D341Med (cell line): ENCODE data around the gene TLDC2.
"Not testable (repeated sequence)": the region's sequence is repeated elsewhere in the genome, so short reads cannot be mapped to it uniquely, and the experiment has no call there.

Source experiments
- DNase-seq: peaks from one replicate; pipeline ENCODE4 v3.0.0; 2012; ENCODE audit warnings: low spot score

The TLDC2 gene

GRCh38 chr20:36916199-36916598, 40.3 kb downstream of the TLDC2 start:
- DNase-seq = no peak

GRCh38 chr20:36917240-36917639, 41.3 kb downstream of the TLDC2 start:
- DNase-seq = no peak

GRCh38 chr20:36917943-36918342, 42.0 kb downstream of the TLDC2 start:
- no peak for DNase-seq

- peak; percentile 63 for DNase-seq
These were observed 43.9 kb downstream of the TLDC2 start for GRCh38 chr20:36919715-36920333.

- DNase-seq = no peak
These were observed 44.4 kb downstream of the TLDC2 start for GRCh38 chr20:36920334-36920730.

DNA sequence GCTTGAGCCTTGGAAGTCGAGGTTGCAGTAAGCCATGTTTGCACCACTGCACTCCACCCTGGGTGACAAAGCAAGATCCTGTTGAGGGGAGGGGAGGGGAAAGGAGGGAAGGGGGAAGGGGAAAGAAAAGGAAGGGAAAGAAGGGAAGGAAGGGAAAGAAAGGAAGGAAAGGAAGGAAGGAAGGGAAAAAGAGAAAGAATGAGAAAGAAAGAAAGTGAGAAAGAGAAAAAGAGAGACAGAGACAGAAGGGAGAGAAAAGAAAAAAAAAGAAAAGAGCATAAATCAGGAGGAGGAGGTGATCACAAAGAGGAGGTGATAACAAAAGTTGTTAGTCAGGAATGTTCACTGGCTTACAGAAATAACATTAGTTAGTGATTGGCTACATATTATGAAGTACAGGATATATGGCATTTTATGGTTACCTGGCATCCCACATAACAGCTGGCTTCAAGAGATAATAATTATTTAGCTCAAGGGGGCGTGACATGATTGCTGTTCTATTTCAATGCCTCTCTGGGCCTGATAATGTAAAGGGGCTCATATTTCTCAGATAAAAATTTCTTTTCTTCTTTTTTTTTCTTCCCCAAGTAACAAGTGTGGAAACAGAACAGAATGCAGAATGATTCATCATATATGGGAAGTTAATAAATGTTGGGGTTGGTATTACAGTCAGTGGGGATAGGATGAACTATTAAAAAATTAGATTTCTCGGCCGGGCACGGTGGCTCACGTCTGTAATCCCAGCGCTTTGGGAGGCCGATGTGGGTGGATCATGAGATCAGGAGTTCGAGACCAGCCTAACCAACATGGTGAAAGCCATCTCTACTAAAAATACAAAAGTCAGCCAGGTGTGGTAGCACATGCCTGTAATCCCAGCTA, 48.5 kb downstream of the TLDC2 start:
- no peak for DNase-seq

DNA sequence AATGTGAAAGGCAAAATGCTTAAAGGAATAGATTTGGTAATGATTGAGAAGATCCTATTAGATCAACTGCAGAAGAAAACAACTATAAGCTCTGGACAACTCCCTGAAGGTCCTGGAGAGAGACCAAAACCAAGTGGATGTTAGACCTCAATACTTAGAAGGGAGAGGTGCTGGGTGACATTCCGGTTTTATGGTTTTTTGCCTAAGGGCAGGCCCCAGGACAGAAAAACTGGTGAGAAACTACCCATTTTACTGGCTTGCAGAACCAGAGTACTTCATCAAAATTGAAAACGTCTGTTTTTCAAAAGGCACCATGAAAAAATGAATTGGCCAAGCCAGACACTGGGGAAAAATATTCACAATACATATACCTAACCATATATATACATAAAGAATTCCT, 49.3 kb downstream of the TLDC2 start:
- DNase-seq = no peak

DNA sequence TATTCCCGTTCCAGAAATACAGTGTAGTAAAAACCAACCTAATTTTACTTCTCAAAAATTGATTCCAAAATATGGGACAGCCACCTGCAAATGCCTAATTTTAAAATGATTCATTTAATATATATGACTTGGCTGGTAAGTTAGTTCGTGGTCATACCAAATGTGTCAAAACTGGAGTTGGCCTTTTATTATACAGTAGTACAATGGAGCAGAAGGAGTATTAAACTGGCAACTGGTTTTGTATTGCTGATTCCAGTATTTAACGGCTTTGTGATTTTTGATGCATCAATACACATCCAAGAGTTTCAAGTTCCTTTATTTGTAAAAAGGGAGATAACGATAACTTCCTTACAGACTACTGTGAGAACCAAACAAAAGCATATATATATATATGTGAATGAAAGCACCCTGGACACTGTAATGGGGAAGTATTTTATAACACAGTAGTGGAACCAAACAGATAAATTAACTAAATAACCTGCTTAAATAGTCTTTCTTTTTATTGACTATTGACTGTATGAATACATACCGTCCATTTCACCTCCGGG, 50.8 kb downstream of the TLDC2 start:
- DNase-seq = no peak

- DNase-seq = no peak
These were observed 51.8 kb downstream of the TLDC2 start for GRCh38 chr20:36927704-36928103.

DNA sequence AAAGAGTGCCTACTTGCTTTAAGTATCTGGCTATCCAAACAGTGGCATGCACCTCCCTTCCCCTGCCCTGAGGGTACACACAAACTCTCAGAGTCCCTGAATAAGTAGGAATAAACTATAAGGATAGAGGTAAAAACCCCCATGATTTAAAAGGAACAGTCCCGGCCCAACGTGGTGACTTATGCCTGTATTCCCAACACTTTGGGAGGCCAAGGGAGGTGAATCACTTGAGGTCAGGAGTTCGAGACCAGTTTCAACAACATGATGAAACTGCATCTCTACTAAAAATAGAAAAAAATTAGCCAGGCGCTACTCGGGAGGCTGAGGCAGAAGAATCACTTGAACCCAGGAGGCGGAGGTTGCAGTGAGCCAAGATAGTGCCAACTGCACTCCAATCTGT, 53.4 kb downstream of the TLDC2 start:
- DNase-seq = no peak

GRCh38 chr20:36929691-36930090, 53.8 kb downstream of the TLDC2 start:
- no peak for DNase-seq

- DNase-seq = not testable (repeated sequence)
These were observed 56.1 kb downstream of the TLDC2 start for GRCh38 chr20:36932067-36932466.

DNA sequence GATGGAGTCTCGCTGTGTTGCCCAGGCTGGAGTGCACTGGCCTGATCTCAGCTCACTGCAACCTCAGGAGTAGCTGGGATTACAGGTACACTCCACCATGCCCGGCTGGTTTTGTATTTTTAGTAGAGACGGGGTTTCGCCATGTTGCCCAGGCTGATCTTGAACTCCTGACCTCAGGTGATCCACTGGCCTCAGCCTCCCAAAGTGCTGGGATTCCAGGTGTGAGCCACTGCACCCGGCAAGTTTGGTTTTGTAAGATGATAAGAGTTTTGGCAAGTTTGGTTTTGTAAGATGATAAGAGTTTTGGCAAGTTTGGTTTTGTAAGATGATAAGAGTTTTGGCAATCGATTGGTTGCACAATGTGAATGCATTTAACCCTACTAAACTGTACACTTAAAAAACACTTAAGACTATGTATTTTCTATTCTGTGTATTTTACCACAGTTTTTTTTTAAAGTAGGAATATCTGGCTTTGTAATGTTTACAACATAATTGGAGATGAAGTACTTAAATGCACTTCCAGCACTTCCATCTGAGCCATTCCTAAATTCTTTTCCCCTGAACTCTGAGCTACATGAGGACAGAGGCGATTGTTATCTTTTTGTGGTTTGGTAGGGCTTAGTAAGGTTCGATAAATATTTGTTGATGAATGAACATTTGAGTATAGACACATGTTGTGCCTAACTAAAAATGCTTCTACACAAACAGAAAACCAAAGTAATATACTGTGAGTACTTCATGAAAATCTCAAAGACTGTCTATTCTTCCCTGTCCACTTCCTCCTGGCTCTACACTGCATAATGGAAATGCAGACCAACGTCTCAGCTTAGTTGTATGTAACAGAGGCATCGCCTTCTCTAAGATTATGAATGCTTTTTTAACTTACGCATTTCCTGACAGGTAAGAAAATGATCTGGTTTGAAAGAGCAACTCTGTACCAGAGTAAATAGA, 56.8 kb downstream of the TLDC2 start:
- DNase-seq = no peak

DNA sequence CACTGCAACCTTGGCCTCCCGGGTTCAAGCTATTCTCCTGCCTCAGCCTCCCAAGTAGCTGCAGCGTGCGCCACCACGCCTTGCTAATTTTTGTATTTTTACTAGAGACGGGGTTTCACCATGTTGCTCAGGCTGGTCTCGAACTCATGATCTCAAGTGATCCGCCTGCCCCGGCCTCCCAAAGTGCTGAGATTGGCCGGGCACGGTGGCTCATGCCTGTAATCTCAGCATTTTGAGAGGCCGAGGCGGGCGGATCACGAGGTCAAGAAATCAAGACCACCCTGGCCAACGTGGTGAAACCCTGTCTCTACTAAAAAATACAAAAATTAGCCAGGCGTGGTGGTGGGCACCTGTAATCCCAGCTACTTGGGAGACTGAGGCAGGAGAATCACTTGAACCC, 57.6 kb downstream of the TLDC2 start:
- not testable (repeated sequence) for DNase-seq

DNA sequence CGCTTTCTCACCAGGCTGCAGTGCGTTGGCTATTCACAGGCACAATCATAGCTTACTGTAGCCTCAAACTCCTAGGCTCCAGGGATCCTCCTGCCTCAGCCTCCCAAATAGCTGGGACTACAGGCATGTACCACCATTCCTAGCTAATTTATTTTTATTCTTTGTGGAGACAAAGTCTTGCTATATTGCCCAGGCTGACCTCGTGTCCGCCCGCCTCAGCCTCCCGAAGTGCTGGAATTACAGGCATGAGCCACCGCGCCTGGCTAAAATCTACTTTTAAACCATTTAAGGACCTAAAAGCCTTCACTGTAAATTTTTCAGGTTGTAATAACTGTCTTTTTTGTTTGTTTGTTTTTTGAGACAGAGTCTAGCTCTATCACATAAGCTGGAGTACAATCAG, 60.4 kb downstream of the TLDC2 start:
- DNase-seq = no peak

GRCh38 chr20:36936761-36937401, 60.9 kb downstream of the TLDC2 start:
- DNase-seq = not testable (repeated sequence)

DNA sequence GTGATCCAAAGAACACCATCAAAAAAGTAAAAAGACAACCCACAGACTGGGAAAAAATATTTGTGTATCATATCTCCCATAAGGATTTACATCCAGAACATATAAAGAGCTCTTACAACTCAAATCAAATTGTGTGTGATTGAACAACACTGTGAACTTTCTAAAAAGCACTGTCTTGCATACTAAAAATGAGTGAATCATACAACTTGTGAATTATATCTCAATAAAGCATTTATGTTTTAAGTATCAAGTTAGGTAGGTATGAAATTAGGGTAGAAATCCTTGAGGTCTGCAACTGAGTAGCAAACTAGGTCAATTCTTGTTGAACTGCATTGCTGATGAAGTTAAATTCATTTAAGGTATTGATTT, 61.4 kb downstream of the TLDC2 start:
- DNase-seq = no peak

GRCh38 chr20:36941401-36941835, 65.5 kb downstream of the TLDC2 start:
- DNase-seq = no peak
